HepG2 (cell line): ENCODE measurements around the gene SLC2A10. TPM values are rescaled to one million over a fixed set of nuclear protein-coding genes. Genes with fewer than 3 reads are reported as not detected.

Experiments used
- AKNA ChIP-seq: sonication (generic); formaldehyde crosslinking; IDR thresholded peaks from 2 replicates; pipeline ENCODE4 v1.4.0; 2020; ENCODE audit warnings: missing genetic modification reagents, borderline replicate concordance
- BCLAF1 ChIP-seq: fragments of 450-650 bp; IDR thresholded peaks from 2 replicates; pipeline ENCODE4 v1.6.1; 2017; ENCODE audit warnings: mild to moderate bottlenecking
- DDIT3 ChIP-seq: sonication (generic); formaldehyde crosslinking; IDR thresholded peaks from 2 replicates; pipeline ENCODE4 v1.4.0; 2020; ENCODE audit warnings: mild to moderate bottlenecking, missing genetic modification reagents
- HMGA1 ChIP-seq: sonication (generic); formaldehyde crosslinking; conservative IDR thresholded peaks from 2 replicates; pipeline ENCODE4 v1.4.0; 2020; ENCODE audit warnings: missing genetic modification reagents
- HNRNPH1 ChIP-seq: fragments of 200-400 bp; formaldehyde crosslinking; optimal IDR thresholded peaks from 2 replicates; pipeline ENCODE3; 2017; ENCODE audit warnings: mild to moderate bottlenecking, low read depth, low read length
- IRF2 ChIP-seq: IDR thresholded peaks from 2 replicates; pipeline ENCODE4 v1.6.1; 2018; ENCODE audit warnings: missing genetic modification reagents, missing compliant biosample characterization
- MBNL3 ChIP-seq: fragments of 250-450 bp; sonication (Bioruptor Pico); conservative IDR thresholded peaks from 2 replicates; pipeline ENCODE4 v1.8.0; 2022; ENCODE audit warnings: mild to moderate bottlenecking, inconsistent platforms
- REPIN1 ChIP-seq: sonication (generic); formaldehyde crosslinking; IDR thresholded peaks from 2 replicates; pipeline ENCODE4 v1.8.0; 2022; ENCODE audit warnings: missing genetic modification reagents, low read depth, mild to moderate bottlenecking, borderline replicate concordance
- RFX3 ChIP-seq: IDR thresholded peaks from 2 replicates; pipeline ENCODE4 v1.6.1; 2016; ENCODE audit warnings: missing biosample characterization, missing genetic modification reagents
- SRSF9 ChIP-seq: fragments of 200-400 bp; formaldehyde crosslinking; IDR thresholded peaks from 2 replicates; pipeline ENCODE4 v1.6.1; 2018; ENCODE audit warnings: borderline replicate concordance, mild to moderate bottlenecking, low read depth, low read length; ENCODE audit not compliant: insufficient read depth, poor library complexity, severe bottlenecking
- THAP11 ChIP-seq: IDR thresholded peaks from 2 replicates; pipeline ENCODE4 v1.6.1; 2016; ENCODE audit warnings: missing biosample characterization, missing genetic modification reagents
- TRIM24 ChIP-seq: sonication (generic); formaldehyde crosslinking; IDR thresholded peaks from 2 replicates; pipeline ENCODE4 v1.8.0; 2022; ENCODE audit warnings: mild to moderate bottlenecking, missing genetic modification reagents
- ZMYM2 ChIP-seq: sonication (generic); formaldehyde crosslinking; IDR thresholded peaks from 2 replicates; pipeline ENCODE4 v1.8.0; 2022; ENCODE audit warnings: mild to moderate bottlenecking, missing genetic modification reagents
- polyA plus RNA-seq, 8 experiments: library from polyadenylated mRNA; depleted of rRNA in 3 of 8; stranded (reverse) in 7 of 8; unstranded in 1 of 8; fragments of >200 nt; fragmentation: Illumina TruSeq in 4 of 8; extraction: Trizol in 4 of 8; gene quantifications; 2 replicates each; pipeline versions ENCODE4 v1.2.1 to v1.2.3, GENCODE V29; 2011 to 2016; ENCODE audit warnings: low read depth in 4 of 8, missing spikeins in 1 of 8, mixed read lengths in 1 of 8; ENCODE audit not compliant: insufficient read depth in 1 of 8
- total RNA-seq, 5 experiments: library from RNA; depleted of rRNA; stranded (reverse); fragments of >200 nt; fragmentation: Illumina TruSeq; extraction: Trizol; gene quantifications; 2 replicates each; pipeline ENCODE4 v1.2.3, GENCODE V29; 2016; ENCODE audit warnings: low read depth in 1 of 5
- TF ChIP-seq, protein P1 (sequence below): sonication (generic); formaldehyde crosslinking; IDR thresholded peaks from 2 replicates; pipeline ENCODE4 v1.4.0; 2020; ENCODE audit warnings: missing genetic modification reagents, borderline replicate concordance
- TF ChIP-seq, protein P2 (sequence below), 2 experiments: sonication (generic) in 1 of 2; formaldehyde crosslinking in 1 of 2; IDR thresholded peaks; 2 replicates each; pipeline versions ENCODE4 v1.4.0 to v1.6.1; 2018 to 2020; ENCODE audit warnings: missing genetic modification reagents in 2 of 2, borderline replicate concordance in 1 of 2, low read depth in 1 of 2, mild to moderate bottlenecking in 1 of 2, missing biosample characterization in 1 of 2

SLC2A10 gene
- total and polyA plus RNA-seq, 2 of the 13 experiments (the other 11 are each of a cell fraction or from before 2014, with no cell fraction given) = 16.0 to 18.4 TPM

GRCh38 chr20:46752728-46753127 is 43.3 kb downstream of the SLC2A10 start (continued):
- TF ChIP-seq, protein P1, sequence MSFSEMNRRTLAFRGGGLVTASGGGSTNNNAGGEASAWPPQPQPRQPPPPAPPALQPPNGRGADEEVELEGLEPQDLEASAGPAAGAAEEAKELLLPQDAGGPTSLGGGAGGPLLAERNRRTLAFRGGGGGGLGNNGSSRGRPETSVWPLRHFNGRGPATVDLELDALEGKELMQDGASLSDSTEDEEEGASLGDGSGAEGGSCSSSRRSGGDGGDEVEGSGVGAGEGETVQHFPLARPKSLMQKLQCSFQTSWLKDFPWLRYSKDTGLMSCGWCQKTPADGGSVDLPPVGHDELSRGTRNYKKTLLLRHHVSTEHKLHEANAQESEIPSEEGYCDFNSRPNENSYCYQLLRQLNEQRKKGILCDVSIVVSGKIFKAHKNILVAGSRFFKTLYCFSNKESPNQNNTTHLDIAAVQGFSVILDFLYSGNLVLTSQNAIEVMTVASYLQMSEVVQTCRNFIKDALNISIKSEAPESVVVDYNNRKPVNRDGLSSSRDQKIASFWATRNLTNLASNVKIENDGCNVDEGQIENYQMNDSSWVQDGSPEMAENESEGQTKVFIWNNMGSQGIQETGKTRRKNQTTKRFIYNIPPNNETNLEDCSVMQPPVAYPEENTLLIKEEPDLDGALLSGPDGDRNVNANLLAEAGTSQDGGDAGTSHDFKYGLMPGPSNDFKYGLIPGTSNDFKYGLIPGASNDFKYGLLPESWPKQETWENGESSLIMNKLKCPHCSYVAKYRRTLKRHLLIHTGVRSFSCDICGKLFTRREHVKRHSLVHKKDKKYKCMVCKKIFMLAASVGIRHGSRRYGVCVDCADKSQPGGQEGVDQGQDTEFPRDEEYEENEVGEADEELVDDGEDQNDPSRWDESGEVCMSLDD (CRISPR knock-in tag) = no peak
- TF ChIP-seq, protein P2, sequence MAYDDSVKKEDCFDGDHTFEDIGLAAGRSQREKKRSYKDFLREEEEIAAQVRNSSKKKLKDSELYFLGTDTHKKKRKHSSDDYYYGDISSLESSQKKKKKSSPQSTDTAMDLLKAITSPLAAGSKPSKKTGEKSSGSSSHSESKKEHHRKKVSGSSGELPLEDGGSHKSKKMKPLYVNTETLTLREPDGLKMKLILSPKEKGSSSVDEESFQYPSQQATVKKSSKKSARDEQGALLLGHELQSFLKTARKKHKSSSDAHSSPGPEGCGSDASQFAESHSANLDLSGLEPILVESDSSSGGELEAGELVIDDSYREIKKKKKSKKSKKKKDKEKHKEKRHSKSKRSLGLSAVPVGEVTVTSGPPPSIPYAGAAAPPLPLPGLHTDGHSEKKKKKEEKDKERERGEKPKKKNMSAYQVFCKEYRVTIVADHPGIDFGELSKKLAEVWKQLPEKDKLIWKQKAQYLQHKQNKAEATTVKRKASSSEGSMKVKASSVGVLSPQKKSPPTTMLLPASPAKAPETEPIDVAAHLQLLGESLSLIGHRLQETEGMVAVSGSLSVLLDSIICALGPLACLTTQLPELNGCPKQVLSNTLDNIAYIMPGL (CRISPR knock-in tag; IDR thresholded peaks at IDR 0.05; ENCODE audit: borderline replicate concordance in 1 of 2, low read depth in 1 of 2) = 0 out of 4 replicates have a peak, but pooled peaks have one; percentile 20 to 58
- no peak for TF ChIP-seq HMGA1 (CRISPR knock-in tag)
- no peak for TF ChIP-seq TRIM24
- TF ChIP-seq DDIT3 (CRISPR knock-in tag) = no peak
- TF ChIP-seq AKNA (CRISPR knock-in tag) = no peak
- TF ChIP-seq THAP11 = peak; percentile 64; the same call in 1 of the 2 replicates
- TF ChIP-seq BCLAF1 = no peak
- peak; percentile 35; the same call in 1 of the 2 replicates for TF ChIP-seq REPIN1
- no peak for TF ChIP-seq SRSF9
- TF ChIP-seq HNRNPH1 = no peak
- no peak for TF ChIP-seq ZMYM2
- TF ChIP-seq MBNL3 (CRISPR knock-in tag) = no peak
- no peak for TF ChIP-seq RFX3 (CRISPR knock-in tag)
- TF ChIP-seq IRF2 (CRISPR knock-in tag) = 0 out of 2 replicates have a peak, but pooled peaks have one; percentile 19
